PC-9 (cell line): Measurements from ENCODE around the gene CHRM1. TPM values are rescaled to one million over a fixed set of nuclear protein-coding genes. Genes with fewer than 3 reads are reported as not detected.

Experiments
- BruUV-seq: library from RNA; stranded (reverse); fragments of 400-500 nt; replicated peaks from 2 replicates; lab custom pipeline; 2021; lab: Mats Ljungman, UMichigan
- CTCF ChIA-PET: fragments of 300-600 bp; sonication (Branson Sonifier 250); formaldehyde crosslinking; loops from one replicate; lab custom pipeline; 2022; ENCODE audit warnings: antibody characterized with exemption; lab: Charles Lee
- POLR2A ChIA-PET: fragments of 300-600 bp; sonication (Branson Sonifier 250); formaldehyde crosslinking; loops from one replicate; lab custom pipeline; 2022; ENCODE audit warnings: antibody characterized with exemption; ENCODE audit not compliant: unreplicated experiment; lab: Charles Lee
- DNase-seq, 2 experiments: peaks; one replicate each; pipeline versions ENCODE4 v3.0.0 to v3.0.0-alpha.2; 2015 to 2022; ENCODE audit warnings: mixed read lengths in 1 of 2
- H2AFZ ChIP-seq: fragments of 200-600 bp; sonication (generic); 2 replicates; pipeline ENCODE4 v1.8.1; 2017; ENCODE audit warnings: antibody characterized with exemption
- H3F3A ChIP-seq: fragments of 200-600 bp; sonication (generic); 2 replicates; pipeline ENCODE4 v1.8.1; 2017; ENCODE audit warnings: antibody characterized with exemption, mild to moderate bottlenecking, low read depth; ENCODE audit not compliant: insufficient read depth
- H3K27ac ChIP-seq: fragments of 200-600 bp; sonication (generic); 2 replicates; pipeline ENCODE4 v1.6.1; 2016; ENCODE audit warnings: mixed run types
- H3K27me3 ChIP-seq: fragments of 200-600 bp; sonication (generic); 2 replicates; pipeline ENCODE4 v1.6.1; 2016; ENCODE audit warnings: low read depth, mixed run types; ENCODE audit not compliant: insufficient read depth
- H3K36me3 ChIP-seq: fragments of 200-600 bp; sonication (generic); 2 replicates; pipeline ENCODE4 v1.6.1; 2016; ENCODE audit warnings: low read depth, mixed run types
- H3K4me1 ChIP-seq: fragments of 200-600 bp; sonication (generic); replicated peaks from 2 replicates; pipeline ENCODE4 v1.6.1; 2016; ENCODE audit warnings: mixed run types; ENCODE audit not compliant: insufficient read depth
- H3K4me2 ChIP-seq: fragments of 200-600 bp; sonication (generic); 2 replicates; pipeline ENCODE4 v1.6.1; 2017; ENCODE audit warnings: mixed run types
- H3K4me3 ChIP-seq: fragments of 200-600 bp; sonication (generic); 2 replicates; pipeline ENCODE4 v1.6.1; 2016; ENCODE audit warnings: mixed run types
- H3K79me2 ChIP-seq: fragments of 200-600 bp; sonication (generic); 2 replicates; pipeline ENCODE4 v1.6.1; 2017; ENCODE audit warnings: low read depth, mixed run types
- H3K9me2 ChIP-seq: fragments of 200-600 bp; sonication (generic); 2 replicates; pipeline ENCODE4 v1.8.1; 2017; ENCODE audit warnings: mild to moderate bottlenecking; ENCODE audit not compliant: insufficient read depth
- H3K9me3 ChIP-seq: fragments of 200-600 bp; sonication (generic); 2 replicates; pipeline ENCODE4 v1.8.1; 2016; ENCODE audit warnings: low read depth; ENCODE audit not compliant: insufficient read depth
- H4K20me1 ChIP-seq: fragments of 200-600 bp; sonication (generic); 2 replicates; pipeline ENCODE4 v1.8.1; 2017; ENCODE audit not compliant: insufficient read depth
- EZH2 ChIP-seq: fragments of 200-600 bp; sonication (generic); IDR thresholded peaks from 2 replicates; pipeline ENCODE4 v1.8.0; 2017; ENCODE audit warnings: antibody characterized with exemption, low read depth
- intact Hi-C: fragments of 100-400 bp; cut with micrococcal nuclease; formaldehyde crosslinking; loops from one replicate; pipeline ENCODE4 v1.10.0; 2022; ENCODE audit not compliant: unreplicated experiment
- total RNA-seq: library from RNA; stranded (reverse); gene quantifications from 2 replicates; pipeline ENCODE4 v1.2.3, GENCODE V29; 2021
- TF ChIP-seq, protein P1 (sequence below): fragments of 200-600 bp; sonication (generic); conservative IDR thresholded peaks from 2 replicates; pipeline ENCODE4 v1.6.1; 2017; ENCODE audit warnings: mixed run types, antibody characterized with exemption, mild to moderate bottlenecking, moderate library complexity

Gene CHRM1
- total RNA-seq, 1 experiment from 2014 or later = not detected

DNA sequence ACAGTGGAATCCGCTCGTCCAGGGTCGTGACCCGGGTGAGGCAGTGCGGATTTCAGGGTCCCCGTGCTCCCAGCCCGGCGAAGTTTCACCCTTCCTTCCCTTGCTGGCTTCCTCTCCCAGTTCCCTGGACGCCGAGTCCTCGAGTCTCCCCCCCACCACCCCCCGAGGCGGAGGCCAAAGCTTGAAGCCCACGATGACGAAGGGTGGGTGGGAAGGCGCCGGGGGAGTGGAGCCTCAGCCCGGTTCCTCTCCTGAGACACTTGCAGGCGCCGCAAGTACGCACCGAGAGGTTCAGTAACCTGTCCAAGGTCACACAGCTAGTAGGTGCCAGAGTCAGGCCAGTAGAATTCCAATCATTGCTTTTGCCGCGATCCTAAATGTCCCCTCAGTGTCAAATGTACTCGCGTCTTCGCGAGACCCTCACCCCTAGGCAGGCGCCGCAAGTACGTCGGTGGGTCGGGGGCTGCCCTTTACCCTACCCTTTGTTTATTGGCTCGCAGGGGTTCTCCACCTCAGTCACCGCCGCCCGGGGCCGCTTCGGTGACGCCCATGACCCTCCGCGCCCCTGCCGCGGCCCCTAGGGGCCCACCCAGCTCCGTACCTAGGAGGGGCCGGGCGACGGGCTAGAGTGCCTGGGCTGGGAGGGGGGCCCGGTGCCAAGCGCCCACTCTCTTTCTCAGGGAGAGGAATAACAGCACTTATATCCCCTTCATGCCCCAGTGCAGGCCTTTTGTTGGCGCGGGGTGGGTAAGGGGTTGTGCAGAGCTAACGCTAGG is 5.7 kb upstream of the CHRM1 start:
- CTCF ChIA-PET = no interaction called here
- Histone ChIP-seq H3K4me3 (no peak overlapping the region), H3K4me2 (no peak overlapping the region), H3K4me1 (no peaks in the 10 kb centered on the region), H3K9me2 (no peaks in the 10 kb centered on the region), H3F3A (no peaks in the 10 kb centered on the region), H2AFZ (no peak overlapping the region), H3K36me3 (no peaks in the 10 kb centered on the region), H4K20me1 (no peaks in the 10 kb centered on the region), H3K79me2 (no peaks in the 10 kb centered on the region), H3K27me3 (peaks cover 70% of the 10 kb centered on the region), H3K9me3 (no peaks in the 10 kb centered on the region), H3K27ac (no peak overlapping the region)
- no TSS peak for BruUV-seq
- POLR2A ChIA-PET = interaction anchor here (0.5 kb wide), 2 partner anchors 81 to 244 kb away, joined by 3 to 5 read pairs; no protein-coding TSS in a partner anchor
- intact Hi-C loops = no loop called here
- TF ChIP-seq, protein P1, sequence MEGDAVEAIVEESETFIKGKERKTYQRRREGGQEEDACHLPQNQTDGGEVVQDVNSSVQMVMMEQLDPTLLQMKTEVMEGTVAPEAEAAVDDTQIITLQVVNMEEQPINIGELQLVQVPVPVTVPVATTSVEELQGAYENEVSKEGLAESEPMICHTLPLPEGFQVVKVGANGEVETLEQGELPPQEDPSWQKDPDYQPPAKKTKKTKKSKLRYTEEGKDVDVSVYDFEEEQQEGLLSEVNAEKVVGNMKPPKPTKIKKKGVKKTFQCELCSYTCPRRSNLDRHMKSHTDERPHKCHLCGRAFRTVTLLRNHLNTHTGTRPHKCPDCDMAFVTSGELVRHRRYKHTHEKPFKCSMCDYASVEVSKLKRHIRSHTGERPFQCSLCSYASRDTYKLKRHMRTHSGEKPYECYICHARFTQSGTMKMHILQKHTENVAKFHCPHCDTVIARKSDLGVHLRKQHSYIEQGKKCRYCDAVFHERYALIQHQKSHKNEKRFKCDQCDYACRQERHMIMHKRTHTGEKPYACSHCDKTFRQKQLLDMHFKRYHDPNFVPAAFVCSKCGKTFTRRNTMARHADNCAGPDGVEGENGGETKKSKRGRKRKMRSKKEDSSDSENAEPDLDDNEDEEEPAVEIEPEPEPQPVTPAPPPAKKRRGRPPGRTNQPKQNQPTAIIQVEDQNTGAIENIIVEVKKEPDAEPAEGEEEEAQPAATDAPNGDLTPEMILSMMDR = no peak
- no peak for TF ChIP-seq EZH2
- DNase-seq = no peak

DNA sequence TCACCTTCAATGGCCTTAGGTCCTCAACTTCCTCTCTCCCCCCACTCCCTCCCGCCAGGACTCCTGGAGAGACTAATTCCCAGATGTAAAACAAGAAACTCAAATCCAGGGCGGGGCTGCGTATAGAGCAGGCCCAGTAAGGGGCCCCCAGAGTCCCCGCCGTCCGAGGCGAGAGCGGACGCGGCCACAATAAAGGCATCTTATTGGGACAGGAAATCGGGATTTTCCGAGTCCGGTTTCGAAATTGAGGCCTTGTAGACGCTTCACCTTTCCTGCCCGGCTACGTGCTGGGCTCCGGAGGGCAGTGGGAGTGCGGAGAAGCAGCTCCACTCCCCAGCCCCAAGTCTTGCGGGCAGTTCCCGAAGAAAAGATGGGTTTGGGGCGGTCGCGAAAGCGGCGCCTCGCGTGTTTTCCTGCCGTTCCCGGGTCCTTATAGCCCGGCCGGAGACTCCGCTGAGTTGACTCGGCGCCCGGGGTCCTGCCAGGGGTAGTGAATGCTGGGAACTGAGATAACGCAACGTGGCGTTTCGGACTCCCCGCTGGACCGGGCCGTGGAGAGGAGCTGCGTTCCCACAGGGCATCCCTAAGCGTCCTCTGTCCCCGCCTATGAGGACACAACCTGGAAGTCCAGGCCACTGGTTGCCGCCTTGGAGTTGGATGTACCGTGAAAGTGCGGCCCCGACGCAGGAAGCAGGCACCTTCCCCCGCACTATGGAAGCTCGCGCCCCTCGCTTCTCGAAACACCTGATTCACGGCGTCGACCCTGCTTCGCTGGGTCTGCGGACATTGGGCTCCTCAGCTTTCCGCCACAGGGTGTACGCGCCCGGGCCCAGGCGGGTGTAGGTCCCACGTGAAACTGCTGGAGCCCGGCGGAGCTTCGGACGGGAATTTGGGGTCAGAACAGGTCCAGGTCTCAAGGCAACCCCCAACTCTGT is 4.8 kb upstream of the CHRM1 start:
- H3K27ac ChIP-seq = no peak overlapping the region
- peaks cover 78% of the 10 kb centered on the region for H3K27me3 ChIP-seq
- H3K4me3 ChIP-seq = no peak overlapping the region
- no peak overlapping the region for H2AFZ ChIP-seq
- intact Hi-C loops = no loop called here
- no peaks in the 10 kb centered on the region for H3K36me3 ChIP-seq
- H4K20me1 ChIP-seq = no peaks in the 10 kb centered on the region
- no TSS peak for BruUV-seq
- no peaks in the 10 kb centered on the region for H3K9me2 ChIP-seq
- H3K4me1 ChIP-seq = no peaks in the 10 kb centered on the region
- ChIA-PET CTCF (no interaction called here), POLR2A (interaction anchor here (0.5 kb wide), 1 partner anchor 80 kb away, joined by 3 read pairs; no protein-coding TSS in a partner anchor)
- no peaks in the 10 kb centered on the region for H3K9me3 ChIP-seq
- no peaks in the 10 kb centered on the region for H3K79me2 ChIP-seq
- H3F3A ChIP-seq = no peaks in the 10 kb centered on the region
- DNase-seq = no peak
- H3K4me2 ChIP-seq = peak overlapping the region; percentile 29; the same call in 1 of the 2 replicates
- no peak for TF ChIP-seq EZH2
- TF ChIP-seq, protein P1 = no peak

DNA sequence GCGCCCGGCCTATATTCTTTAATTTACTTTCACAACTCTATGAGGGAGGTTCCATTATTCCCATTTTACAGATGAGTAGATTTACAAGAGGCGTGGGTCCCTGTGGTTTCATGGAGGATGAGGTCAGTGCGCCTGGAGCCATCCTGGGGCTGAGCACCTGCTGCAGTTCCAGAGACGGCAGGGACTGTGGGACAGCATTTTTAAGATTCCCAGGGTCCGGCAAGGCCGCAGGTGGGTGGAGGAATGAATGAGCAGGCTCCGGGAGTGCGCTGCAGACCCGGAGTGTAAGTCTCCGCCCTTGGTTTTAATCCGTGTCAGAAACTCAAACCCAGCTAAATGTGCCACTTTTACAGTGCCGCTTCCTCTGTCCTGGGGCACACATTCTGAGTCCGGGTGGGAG is 4.1 kb upstream of the CHRM1 start:
- DNase-seq = peak; percentile 27 to 64
- Histone ChIP-seq H3K9me2 (no peaks in the 10 kb centered on the region), H3K4me3 (no peak overlapping the region), H3K36me3 (no peaks in the 10 kb centered on the region), H3K9me3 (no peaks in the 10 kb centered on the region), H2AFZ (no peak overlapping the region), H3K79me2 (no peaks in the 10 kb centered on the region), H3K4me2 (peak overlapping the region; percentile 29; the same call in 1 of the 2 replicates), H3K27me3 (peaks cover 85% of the 10 kb centered on the region), H3F3A (no peaks in the 10 kb centered on the region), H4K20me1 (no peaks in the 10 kb centered on the region), H3K4me1 (no peaks in the 10 kb centered on the region), H3K27ac (no peak overlapping the region)
- no TSS peak for BruUV-seq
- CTCF ChIA-PET = no interaction called here
- intact Hi-C loops = no loop called here
- TF ChIP-seq, protein P1 = no peak
- no peak for TF ChIP-seq EZH2
- POLR2A ChIA-PET = no interaction called here
